ENCODE results near the gene ERP44.
"Not testable (repeated sequence)": the region's sequence is repeated elsewhere in the genome, so short reads cannot be mapped to it uniquely, and the experiment has no call there.

ERP44 gene

DNA sequence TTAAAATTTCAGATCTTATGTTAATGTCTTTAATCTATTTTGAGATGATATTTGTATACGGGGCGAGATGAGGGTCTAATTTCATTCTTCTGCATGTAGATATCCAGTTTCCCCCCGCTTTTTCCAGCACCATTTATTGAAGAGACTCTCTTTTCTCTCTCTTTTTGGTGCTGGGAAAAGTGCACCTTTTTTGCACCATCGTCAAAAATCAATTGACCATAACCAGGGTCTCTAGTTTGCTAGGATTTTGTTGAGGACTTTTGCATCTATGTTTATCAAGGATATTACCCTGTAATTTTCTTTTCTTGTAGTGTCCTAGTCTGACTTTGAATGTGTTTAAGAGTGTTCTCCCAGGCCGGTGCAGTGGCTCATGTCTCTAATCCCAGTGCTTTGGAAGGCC lies 99.0 kb downstream of the ERP44 start:
- in situ Hi-C loops (cut with HindIII; ENCODE audit: low sequenced_read_pairs), result no loop called here
- no peak for TF ChIP-seq CTCF (IDR thresholded peaks at IDR 0.05; ENCODE audit: low read depth, low read length, missing control alignments)
- H3K4me3 ChIP-seq (ENCODE audit: low read depth, low read length), result no peak overlapping the region
- no peak for DNase-seq (ENCODE audit: low read depth)

DNA sequence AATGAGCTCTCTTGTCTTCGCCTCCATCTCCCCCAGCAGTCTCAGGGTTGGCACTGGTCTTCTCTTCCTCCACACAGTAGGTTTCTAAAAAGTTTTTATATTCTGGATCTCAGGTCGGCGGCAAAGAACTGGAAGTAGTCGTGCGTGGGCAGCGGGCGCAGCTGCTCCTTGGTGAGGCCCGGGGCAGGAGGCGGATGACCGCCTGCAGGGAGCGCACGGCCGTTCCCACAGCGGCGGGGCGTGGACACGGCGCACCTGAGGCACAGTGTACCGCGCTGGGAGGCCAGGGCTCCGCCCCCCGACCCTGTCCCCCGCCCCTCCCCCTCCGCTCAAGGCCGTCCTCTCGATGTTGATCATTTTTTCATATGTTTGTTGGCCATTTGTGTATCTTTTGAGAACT lies 99.9 kb downstream of the ERP44 start:
- H3K4me3 ChIP-seq (ENCODE audit: low read depth, low read length), result no peak overlapping the region
- TF ChIP-seq CTCF (IDR thresholded peaks at IDR 0.05; ENCODE audit: low read depth, low read length, missing control alignments), result no peak
- in situ Hi-C loops (cut with HindIII; ENCODE audit: low sequenced_read_pairs), result no loop called here
- DNase-seq (ENCODE audit: low read depth), result no peak

DNA sequence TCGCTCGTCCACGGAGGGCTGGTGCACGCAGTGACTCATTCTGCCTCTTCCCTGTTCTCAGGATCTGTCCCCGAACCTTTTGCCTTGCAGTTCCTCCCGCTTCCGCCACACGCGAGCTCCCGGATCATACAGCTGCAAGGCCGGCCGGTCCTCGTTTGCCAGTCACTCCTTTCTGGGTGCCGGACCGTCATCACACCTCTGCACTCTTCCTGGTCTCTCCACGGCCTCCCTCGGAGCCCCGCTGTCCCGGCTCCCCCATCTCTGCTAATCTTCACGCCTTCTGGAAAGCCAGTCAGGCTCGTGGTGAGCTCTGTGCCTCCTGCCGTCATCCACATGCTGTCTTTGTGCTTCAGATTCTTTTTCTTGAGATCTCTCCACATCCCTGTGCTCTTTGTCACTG lies 100.5 kb downstream of the ERP44 start:
- TF ChIP-seq CTCF (IDR thresholded peaks at IDR 0.05; ENCODE audit: low read depth, low read length, missing control alignments), result no peak
- in situ Hi-C loops (cut with HindIII; ENCODE audit: low sequenced_read_pairs), result no loop called here
- DNase-seq (ENCODE audit: low read depth), result no peak
- H3K4me3 ChIP-seq (ENCODE audit: low read depth, low read length), result no peak overlapping the region

- DNase-seq (ENCODE audit: low read depth); H3K4me3 ChIP-seq (ENCODE audit: low read depth, low read length); in situ Hi-C loops (cut with HindIII; ENCODE audit: low sequenced_read_pairs): not testable (repeated sequence)
Observed at GRCh38 chr9:99990508-99990907, 108.3 kb downstream of the ERP44 start.

GRCh38 chr9:99986642-99987041 lies 112.2 kb downstream of the ERP44 start:
- in situ Hi-C loops (cut with HindIII; ENCODE audit: low sequenced_read_pairs), result no loop called here
- H3K4me3 ChIP-seq (ENCODE audit: low read depth, low read length), result no peak overlapping the region
- no peak for TF ChIP-seq CTCF (IDR thresholded peaks at IDR 0.05; ENCODE audit: low read depth, low read length, missing control alignments)
- DNase-seq (ENCODE audit: low read depth), result no peak

DNA sequence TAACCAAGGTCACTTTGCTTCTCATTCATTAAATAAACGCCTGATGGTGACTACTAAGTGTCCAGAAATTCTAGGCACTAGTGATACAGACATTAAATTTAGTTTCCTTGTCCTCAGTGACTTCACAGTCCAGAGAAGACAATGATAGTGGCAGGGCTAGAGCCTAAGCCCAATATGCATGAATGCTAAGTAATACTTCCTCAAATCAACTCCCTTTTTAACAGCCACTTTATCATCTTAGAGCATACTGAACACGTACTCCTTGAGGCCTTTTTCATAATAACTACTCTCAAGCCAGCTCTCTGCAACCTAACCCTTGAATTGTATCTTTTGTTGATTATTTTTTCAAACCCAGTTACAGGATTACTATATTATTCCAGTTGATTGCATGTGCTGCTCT lies 118.2 kb downstream of the ERP44 start:
- no peak for TF ChIP-seq CTCF (IDR thresholded peaks at IDR 0.05; ENCODE audit: low read depth, low read length, missing control alignments)
- DNase-seq (ENCODE audit: low read depth), result no peak
- H3K4me3 ChIP-seq (ENCODE audit: low read depth, low read length), result no peak overlapping the region
- in situ Hi-C loops (cut with HindIII; ENCODE audit: low sequenced_read_pairs), result no loop called here

GRCh38 chr9:99978221-99978620 lies 120.6 kb downstream of the ERP44 start:
- no peak overlapping the region for H3K4me3 ChIP-seq (ENCODE audit: low read depth, low read length)
- no peak for DNase-seq (ENCODE audit: low read depth)
- in situ Hi-C loops (cut with HindIII; ENCODE audit: low sequenced_read_pairs), result no loop called here
- TF ChIP-seq CTCF (IDR thresholded peaks at IDR 0.05; ENCODE audit: low read depth, low read length, missing control alignments), result no peak
